H54 (cell line): ENCODE measurements around the gene PCYT1B.
A peak's percentile ranks its signal among the peaks of the same experiment; 100 is the strongest.

Experiments
- DNase-seq: peaks from one replicate; pipeline ENCODE4 v3.0.0; 2011; ENCODE audit warnings: low spot score, mixed read lengths; ENCODE audit not compliant: insufficient read length
- FAIRE-seq: peaks from 3 replicates; lab custom pipeline; 2011; peaks lifted over from hg19 to GRCh38; lab: Jason Lieb, UNC
- POLR2A ChIP-seq: IDR thresholded peaks from 2 replicates; pipeline ENCODE4 v1.6.1; 2011; ENCODE audit warnings: low read depth, mild to moderate bottlenecking, low read length

PCYT1B gene

DNA sequence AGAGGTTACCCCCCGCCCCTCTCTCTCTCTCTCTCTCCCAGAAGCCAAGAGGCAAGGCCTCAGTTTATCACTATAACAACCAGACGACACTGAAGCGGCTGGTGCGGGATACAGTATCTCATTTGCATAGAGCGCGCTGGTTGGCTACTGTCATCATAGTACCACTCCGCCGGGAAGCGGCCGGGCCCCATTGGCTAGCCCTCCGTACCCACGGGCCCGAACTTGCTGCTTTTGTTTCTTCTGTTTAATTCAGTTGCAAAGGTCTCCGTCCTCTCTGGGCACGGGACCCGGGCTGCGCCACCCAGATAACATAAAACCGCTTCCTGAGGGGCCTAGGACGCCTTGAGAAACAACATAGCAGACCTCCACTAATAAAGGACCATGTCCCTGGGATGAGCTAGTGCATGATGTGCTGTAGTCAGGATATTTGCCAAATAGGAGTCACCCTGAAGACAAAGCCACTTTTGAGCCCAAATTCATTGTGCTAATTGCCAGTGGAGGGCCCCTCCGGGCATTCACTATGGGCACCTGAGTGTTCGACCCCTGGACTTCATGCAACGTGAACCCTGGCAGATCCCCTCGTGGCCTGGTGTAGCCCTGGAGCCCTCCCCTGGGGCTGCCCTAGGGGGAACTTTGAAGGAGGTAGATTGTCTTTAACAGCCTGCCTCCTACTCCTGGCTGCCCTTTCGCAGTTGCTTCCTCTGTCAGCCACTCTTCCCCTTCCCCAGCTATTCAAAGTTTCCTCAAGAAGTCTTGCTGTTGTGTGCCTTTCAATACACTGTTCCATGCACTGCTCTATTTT is at the start of gene PCYT1B:
Gene PCYT1B, minus strand, starts transcription at position 91 of the 802 bp plus-strand sequence. CDS start 242 bp downstream, outside the sequence.
- no peak for DNase-seq
- TF ChIP-seq POLR2A = no peak
- no peak for FAIRE-seq

DNA sequence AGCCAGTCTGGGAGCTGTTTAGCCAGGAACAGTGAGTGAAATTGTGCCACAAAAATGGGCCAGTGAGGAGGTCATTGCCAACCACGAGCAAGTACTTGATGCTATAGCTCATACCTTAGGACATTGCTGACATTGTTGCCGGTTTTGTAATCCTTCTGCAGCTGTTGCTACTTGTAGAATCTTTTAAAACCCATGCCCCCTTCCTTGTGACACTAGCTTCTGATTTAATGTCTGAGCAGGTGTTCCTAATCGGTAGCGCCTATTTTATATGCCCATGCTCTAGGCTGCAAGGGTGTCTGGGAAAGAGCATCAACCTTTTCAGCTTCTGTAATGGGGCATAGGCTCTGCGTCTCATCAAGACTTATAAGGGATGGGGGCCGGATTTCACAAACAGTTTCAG is 49.1 kb upstream of the PCYT1B start:
- DNase-seq = no peak
- FAIRE-seq = no peak
- no peak for TF ChIP-seq POLR2A

DNA sequence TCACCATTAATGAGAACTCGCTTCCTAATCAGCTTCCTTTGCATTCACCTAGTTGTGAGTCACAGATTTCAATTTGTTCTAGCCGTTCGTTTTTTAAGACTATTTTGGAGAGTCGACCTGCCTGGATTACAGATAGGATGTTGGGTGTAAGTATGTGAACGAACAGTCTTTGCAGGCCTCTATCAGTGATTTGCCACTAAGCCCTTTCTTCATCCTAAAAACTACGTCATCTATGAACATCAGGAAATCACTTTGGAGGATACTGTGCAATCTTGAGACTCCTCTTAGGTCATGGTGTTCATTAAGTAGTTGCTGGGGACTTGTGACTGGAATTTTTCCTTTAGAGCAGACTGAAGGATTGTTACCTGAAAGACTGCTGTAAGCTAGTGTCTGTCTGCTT is 47.7 kb upstream of the PCYT1B start:
- no peak for DNase-seq
- no peak for FAIRE-seq
- TF ChIP-seq POLR2A = no peak

DNA sequence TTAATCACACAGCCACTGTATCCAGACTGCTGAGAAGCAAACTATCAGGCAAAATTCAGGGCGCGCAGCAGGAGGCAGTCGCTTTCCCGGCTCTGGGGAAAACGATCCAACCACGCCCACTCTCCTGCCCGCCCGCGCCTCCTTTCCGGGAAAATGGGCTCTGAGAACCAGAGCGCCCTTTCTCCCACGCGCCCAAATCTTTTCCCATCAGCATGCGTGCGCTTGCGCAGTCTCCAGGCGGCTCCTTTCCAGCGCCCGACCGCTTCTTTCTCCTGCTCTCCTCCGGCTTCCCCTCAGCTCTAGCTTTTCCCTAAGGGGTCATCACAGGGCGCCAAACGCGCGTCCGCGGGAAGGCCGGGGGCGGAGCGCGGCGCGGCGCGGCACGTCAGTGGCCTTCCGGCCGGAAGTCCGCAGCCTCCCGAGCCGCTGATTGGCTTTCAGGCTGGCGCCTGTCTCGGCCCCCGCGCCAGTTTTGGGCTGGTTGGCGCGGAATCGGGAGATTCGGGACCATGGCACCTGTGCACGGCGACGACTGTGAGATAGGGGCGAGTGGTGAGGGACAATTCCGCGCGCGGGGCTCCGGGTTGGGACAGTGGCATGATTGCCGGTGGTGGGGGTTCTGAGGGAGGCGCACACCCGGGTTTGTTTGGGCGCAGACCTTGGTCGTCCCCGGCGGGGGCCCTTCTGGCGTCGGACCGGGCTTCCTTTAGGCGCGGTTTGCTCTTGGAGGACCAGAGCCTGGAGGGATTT is 46.5 kb upstream of the PCYT1B start, which contains the start of gene POLA1:
Gene POLA1, plus strand, starts transcription at position 466 of the 750 bp plus-strand sequence. Its CDS starts 44 bp downstream, at position 510.
- TF ChIP-seq POLR2A = 0 out of 2 replicates have a peak, but pooled peaks have one; percentile 14
- no peak for FAIRE-seq
- peak; percentile 36 for DNase-seq

DNA sequence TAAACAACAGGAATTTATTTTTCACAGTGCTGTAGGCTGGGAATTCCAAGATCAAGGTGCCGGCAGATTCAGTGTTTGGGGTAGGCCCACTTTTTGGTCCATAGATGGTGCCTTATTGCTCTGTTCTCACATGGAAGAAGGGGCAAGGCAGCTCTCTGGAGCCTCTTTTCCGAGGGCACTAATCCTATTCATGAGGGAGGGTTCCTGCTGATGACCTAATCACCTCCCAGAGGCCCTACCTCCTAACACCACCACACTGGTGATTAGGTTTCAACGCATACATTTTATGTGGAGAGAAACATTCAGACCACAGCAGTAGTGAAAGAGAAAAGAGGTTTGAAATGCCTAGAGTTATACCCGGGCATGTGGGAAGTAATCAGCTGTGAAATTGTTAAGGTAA is 45.2 kb upstream of the PCYT1B start:
- TF ChIP-seq POLR2A = no peak
- FAIRE-seq (no peak), DNase-seq (no peak)

DNA sequence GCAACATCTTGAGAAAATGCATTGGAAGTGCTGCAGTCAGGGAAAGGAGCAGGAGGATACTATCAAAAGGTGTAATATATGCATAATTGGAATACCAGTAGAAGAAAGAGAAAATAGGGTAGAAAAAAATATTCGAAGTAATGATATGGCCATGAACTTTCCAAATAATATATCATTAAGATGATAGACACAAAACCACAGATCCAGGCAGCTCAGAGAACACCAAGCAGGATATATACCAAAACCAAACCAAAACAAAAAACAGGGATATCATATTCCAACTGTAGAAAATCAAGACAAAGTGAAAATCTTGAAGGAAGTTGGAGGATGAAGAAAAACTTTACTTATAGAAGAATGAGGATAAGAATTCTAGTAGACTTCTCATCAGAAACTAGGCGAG is 36.9 kb upstream of the PCYT1B start:
- TF ChIP-seq POLR2A = no peak
- DNase-seq (no peak), FAIRE-seq (no peak)

DNA sequence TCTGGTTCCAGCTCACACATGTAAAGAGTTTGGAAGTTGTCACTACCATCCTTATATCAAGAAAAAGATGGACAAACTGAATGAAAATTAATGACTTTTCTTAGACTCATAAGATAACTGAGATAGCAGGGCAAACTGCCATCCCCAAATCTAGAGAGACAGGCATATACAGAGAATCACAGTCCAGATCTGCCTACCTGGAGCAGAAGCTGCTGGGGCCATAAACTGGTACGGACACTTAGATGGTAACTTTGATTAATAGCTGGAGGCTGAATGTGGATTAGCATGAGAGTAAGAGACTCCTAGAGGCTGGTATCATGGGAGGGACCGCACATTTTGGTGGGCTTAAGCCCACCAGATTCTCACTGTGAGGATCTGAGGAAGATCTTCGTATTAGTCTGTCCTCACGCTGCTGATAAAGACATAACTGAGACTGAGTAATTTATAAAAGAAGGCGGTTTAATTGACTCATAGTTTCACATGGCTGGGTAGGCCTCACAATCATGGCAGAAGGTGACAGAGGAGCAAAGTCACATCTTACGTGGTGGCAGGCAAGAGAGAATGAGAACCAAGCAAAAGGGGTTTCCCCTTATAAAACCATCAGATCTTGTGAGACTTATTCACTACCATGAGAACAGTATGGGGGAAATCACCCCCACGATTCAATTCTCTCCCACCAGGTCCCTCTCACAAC is 35.7 kb upstream of the PCYT1B start:
- DNase-seq = no peak
- FAIRE-seq = no peak
- no peak for TF ChIP-seq POLR2A

DNA sequence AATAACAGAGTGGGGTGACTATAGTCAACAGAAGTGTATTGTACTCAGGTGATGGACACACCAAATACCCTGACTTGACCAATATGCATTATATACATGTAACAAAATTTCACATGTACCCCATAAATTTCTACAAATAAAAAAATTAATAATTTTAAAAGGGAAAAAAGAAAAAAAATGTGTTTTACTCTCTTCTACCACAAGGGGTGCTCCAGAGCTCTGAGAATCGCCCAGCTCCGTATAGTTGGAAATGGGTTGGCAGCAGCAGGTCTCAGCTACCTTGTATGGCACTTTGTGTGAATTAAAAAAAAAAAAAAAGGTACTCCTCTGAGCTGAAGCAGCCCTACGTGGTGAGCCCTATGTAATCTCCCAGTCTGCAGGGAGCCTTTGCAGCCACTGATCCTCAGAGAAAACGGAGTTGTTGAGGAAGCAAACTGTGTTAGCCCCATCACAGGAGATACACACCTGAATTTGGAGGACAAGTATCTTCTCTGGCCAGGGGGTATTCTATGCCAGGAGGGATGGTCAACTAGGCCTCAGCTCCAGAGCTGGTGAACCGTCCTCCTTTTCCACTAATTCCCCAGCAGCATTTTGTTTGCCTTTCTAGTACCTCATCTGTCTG is 29.4 kb upstream of the PCYT1B start:
- DNase-seq (no peak), FAIRE-seq (no peak)
- TF ChIP-seq POLR2A = no peak

DNA sequence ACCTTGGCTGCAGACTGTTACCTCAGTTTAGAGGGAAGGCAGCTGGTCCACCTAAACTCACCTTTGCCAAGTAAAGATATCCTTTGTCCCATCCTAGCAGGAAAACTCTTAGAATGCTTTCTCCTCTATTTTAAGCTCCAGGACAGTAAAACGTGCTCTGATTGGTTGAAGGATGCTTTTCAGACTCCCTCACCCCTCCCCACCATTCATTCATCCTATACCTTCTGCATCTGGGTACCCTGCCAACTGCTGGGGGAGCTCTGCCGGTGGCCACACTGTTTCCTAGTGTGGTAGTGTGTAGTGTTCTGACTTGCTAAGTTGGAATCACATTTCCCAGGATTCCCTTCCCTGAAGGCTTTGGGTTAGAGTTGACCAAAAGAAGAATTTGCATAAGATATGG is 26.3 kb upstream of the PCYT1B start:
- no peak for TF ChIP-seq POLR2A
- DNase-seq = no peak
- no peak for FAIRE-seq

DNA sequence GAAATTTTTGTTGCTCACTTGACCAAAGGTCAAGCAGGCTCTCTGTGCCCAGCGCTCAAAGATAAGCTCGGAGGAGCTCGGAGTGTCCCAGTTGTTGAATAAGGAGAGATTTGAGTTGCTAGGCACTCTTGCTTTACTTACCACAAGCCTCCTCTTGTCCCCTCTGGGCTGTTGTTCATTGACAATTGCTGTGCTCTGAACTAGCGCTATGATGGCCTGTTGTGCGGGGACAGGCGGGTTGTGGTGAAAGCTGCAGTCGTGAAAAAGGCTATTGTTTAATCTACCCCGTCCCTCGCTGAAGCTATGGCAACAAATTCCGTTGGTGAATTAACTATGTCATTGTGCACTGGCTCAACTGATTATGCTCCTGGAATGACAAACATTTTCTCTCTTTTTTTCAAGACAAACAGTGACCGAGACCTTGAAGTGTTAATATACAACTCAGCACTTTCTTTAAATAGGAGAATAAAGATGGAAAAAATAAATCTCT is 25.6 kb upstream of the PCYT1B start:
- DNase-seq (no peak), FAIRE-seq (no peak)
- no peak for TF ChIP-seq POLR2A

DNA sequence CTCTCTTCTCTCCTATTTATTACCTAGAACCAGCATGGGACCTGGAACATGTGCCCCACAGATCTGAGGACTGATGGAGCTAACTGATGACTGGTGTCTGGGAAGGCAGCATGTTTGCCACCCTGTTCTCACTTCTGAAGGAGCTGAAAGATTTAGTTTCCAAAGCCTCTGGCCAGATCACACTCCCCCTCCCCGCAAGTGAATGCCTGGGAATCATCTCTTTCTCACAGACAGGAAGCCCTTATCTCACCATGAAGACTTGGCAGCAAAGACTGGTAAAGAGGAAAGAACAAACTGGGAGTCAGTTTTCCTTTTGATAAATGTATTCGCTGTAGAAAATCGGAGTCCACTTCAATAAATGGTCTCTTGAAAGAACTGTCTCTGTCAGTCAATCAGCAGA is 21.0 kb upstream of the PCYT1B start:
- FAIRE-seq = no peak
- no peak for TF ChIP-seq POLR2A
- DNase-seq = no peak

DNA sequence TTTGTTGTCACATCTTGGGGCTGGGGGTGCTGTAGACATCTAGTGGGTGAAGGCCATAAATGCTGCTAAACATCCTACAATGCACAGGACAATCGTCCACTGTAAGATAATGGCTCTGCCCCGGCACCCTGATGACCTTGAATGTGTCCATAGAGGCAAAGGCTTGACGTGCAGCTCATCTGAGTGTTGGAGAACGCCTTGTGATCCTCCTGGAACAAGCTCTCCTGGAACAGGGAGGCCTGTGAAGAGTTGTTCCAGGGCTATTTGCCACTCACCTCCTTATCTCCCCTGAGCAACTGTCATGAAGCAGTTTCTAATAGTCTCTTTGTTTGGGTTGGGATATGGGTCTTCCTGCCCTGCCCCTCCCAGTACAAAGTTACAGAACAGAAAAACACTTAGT is 15.2 kb upstream of the PCYT1B start:
- no peak for TF ChIP-seq POLR2A
- FAIRE-seq (no peak), DNase-seq (no peak)

DNA sequence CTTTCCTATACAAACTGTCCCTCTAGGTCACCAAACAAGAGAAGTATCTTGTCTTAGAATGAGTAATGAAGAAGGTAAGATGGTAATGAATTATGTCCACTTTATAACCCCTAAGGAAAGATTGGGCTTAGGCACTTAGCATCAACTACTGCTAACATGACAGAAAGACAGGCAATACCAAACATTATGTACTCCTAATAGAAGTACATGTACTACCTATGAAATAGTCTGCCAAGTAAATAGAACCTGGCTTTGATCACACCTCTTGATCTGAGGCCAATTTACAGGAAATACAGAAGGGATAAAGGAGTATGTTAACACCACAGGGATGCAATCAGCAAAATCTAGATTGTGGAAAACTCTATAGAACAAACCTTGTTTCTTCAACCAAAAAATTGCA is 14.1 kb upstream of the PCYT1B start:
- FAIRE-seq (no peak), DNase-seq (no peak)
- TF ChIP-seq POLR2A = no peak
